OCI-LY7 (cell line): ENCODE measurements around the gene SULT1C2.

ENCODE experiments used
- EZH2phosphoT487 ChIP-seq: fragments of 200-600 bp; sonication (generic); IDR thresholded peaks from 2 replicates; pipeline ENCODE4 v1.6.1; 2018; ENCODE audit warnings: low read depth, borderline replicate concordance, mild to moderate bottlenecking, mixed run types, antibody characterized with exemption, low read length, moderate library complexity, mixed read lengths
- TF ChIP-seq, protein P1 (sequence below): fragments of 200-600 bp; sonication (generic); conservative IDR thresholded peaks from 2 replicates; pipeline ENCODE4 v1.5.1; 2014; ENCODE audit warnings: mild to moderate bottlenecking, antibody characterized with exemption, low read length, moderate library complexity, mixed read lengths

DNA sequence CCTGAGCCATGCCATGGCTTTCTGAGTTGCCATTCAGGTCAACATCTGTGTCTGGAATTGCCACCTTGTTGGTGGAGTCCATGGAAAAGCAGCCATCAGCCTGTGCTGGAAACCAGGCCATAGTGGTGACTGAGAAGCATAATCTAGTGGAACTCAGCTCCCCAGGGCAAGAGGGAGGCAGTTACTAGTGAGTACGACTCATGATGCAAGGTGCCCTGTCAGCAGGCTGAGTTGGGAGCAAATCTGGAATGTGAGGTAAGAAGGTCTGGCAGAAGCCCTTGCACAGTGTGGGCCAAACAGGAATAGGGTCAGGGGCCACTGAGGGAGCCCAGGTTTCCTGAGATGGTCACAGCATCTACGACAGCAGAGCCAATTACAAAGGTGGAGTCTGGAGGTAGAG is 37.1 kb downstream of the SULT1C2 start:
- TF ChIP-seq, protein P1, sequence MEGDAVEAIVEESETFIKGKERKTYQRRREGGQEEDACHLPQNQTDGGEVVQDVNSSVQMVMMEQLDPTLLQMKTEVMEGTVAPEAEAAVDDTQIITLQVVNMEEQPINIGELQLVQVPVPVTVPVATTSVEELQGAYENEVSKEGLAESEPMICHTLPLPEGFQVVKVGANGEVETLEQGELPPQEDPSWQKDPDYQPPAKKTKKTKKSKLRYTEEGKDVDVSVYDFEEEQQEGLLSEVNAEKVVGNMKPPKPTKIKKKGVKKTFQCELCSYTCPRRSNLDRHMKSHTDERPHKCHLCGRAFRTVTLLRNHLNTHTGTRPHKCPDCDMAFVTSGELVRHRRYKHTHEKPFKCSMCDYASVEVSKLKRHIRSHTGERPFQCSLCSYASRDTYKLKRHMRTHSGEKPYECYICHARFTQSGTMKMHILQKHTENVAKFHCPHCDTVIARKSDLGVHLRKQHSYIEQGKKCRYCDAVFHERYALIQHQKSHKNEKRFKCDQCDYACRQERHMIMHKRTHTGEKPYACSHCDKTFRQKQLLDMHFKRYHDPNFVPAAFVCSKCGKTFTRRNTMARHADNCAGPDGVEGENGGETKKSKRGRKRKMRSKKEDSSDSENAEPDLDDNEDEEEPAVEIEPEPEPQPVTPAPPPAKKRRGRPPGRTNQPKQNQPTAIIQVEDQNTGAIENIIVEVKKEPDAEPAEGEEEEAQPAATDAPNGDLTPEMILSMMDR = no peak
- no peak for TF ChIP-seq EZH2phosphoT487
